K562 (cell line): ENCODE measurements around the gene SMIM10L1. TPM values are rescaled to one million over a fixed set of nuclear protein-coding genes. Genes with fewer than 3 reads are reported as not detected.

Experiments
- CBFA2T2 ChIP-seq: fragments of 450-650 bp; conservative IDR thresholded peaks from 2 replicates; pipeline ENCODE4 v1.6.1; 2017; ENCODE audit warnings: mild to moderate bottlenecking
- HDAC3 ChIP-seq: fragments of 450-650 bp; IDR thresholded peaks from 2 replicates; pipeline ENCODE4 v1.6.1; 2018; ENCODE audit warnings: borderline replicate concordance, mild to moderate bottlenecking, moderate library complexity; ENCODE audit not compliant: partially characterized antibody
- POLR2B ChIP-seq: fragments of 450-650 bp; IDR thresholded peaks from 2 replicates; pipeline ENCODE4 v1.6.1; 2018; ENCODE audit warnings: low read depth; ENCODE audit not compliant: partially characterized antibody
- SAFB2 ChIP-seq: fragments of 200-400 bp; formaldehyde crosslinking; IDR thresholded peaks from 2 replicates; pipeline ENCODE4 v1.6.1; 2018; ENCODE audit warnings: borderline replicate concordance, low read length, low read depth, moderate library complexity; ENCODE audit not compliant: severe bottlenecking
- STAG1 ChIP-seq: sonication (generic); formaldehyde crosslinking; IDR thresholded peaks from 2 replicates; pipeline ENCODE4 v1.5.0; 2020; ENCODE audit warnings: missing genetic modification reagents, borderline replicate concordance
- polyA plus RNA-seq, 8 experiments: library from polyadenylated mRNA; depleted of rRNA in 4 of 8; stranded (reverse) in 5 of 8; unstranded in 3 of 8; fragments of >200 nt; fragmentation: Nextera tagmentation in 2 of 8; fragmentation: Illumina TruSeq in 1 of 8; extraction: Ambion mirVana in 2 of 8; extraction: Trizol in 1 of 8; gene quantifications; 2 replicates each; pipeline versions ENCODE4 v1.2.1 to v1.2.3, GENCODE V29; 2011 to 2014; ENCODE audit warnings: inconsistent platforms in 1 of 8, missing spikeins in 1 of 8
- total RNA-seq, 7 experiments: library from RNA; depleted of rRNA in 6 of 7; stranded (reverse); fragments of >200 nt in 6 of 7; fragmentation: Illumina TruSeq in 2 of 7; extraction: Trizol in 2 of 7; gene quantifications; 2 replicates each; pipeline versions ENCODE4 v1.2.1 to v1.2.3, GENCODE V29; 2011 to 2021; ENCODE audit warnings: low replicate concordance in 1 of 7
- TF ChIP-seq, protein P1 (sequence below), 2 experiments: fragments of 450-650 bp in 1 of 2; sonication (generic) in 1 of 2; formaldehyde crosslinking in 1 of 2; IDR thresholded peaks; 2 replicates each; pipeline versions ENCODE4 v1.7.1 to v1.9.0; 2016 to 2022; ENCODE audit warnings: inconsistent platforms in 1 of 2, mild to moderate bottlenecking in 1 of 2, missing genetic modification reagents in 1 of 2
- TF ChIP-seq, protein P2 (sequence below): fragments of 250-450 bp; sonication (Bioruptor Pico); IDR thresholded peaks from 2 replicates; pipeline ENCODE4 v1.5.0; 2021
- TF ChIP-seq, protein P3 (sequence below): fragments of 250-450 bp; sonication (Bioruptor Pico); IDR thresholded peaks from 2 replicates; pipeline ENCODE4 v1.5.0; 2022; ENCODE audit warnings: mild to moderate bottlenecking
- TF ChIP-seq, protein P4 (sequence below): sonication (generic); formaldehyde crosslinking; IDR thresholded peaks from 2 replicates; pipeline ENCODE4 v1.8.0; 2022; ENCODE audit warnings: mild to moderate bottlenecking, missing genetic modification reagents

The SMIM10L1 gene
- total and polyA plus RNA-seq, 9 of the 15 experiments (the other 6 are each of a cell fraction or from before 2014, with no cell fraction given) = 3.0 to 12.1 (median 9.0) TPM

DNA sequence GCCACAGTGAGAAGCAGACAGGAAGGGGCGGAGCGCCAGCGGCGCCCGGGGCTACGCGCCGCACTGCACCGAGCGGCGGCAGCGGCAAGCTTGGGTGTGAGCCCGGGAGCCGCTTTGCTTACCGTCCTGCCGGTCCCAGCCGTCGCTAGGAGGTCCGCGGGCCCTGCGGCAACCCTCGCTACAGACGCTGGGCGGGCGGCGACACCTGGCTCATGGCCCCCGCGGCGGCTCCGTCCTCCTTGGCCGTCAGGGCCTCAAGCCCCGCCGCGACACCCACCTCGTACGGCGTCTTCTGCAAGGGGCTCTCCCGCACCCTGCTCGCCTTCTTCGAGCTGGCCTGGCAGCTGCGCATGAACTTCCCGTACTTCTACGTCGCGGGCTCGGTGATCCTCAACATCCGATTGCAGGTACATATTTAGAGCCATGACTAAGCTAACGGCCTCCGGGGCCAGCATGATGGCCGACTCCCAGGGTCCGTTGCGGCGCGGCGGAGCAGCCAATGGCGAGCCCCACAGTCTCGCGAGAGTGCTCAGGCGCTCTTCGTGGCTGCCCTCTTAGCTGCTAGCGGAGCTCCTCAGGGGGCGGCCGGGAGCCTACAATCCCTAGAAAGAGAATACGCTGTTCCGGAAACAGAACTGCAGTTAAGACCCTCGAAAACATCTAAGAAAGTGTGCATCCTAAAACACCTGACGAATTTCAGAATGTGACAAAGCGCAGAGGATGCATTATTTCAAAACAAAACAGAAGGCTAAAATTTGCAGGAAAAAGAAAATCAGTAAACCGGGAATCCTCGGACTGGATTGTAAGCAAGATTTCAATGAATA, at the start of gene SMIM10L1 (continued):
- TF ChIP-seq, protein P1, sequence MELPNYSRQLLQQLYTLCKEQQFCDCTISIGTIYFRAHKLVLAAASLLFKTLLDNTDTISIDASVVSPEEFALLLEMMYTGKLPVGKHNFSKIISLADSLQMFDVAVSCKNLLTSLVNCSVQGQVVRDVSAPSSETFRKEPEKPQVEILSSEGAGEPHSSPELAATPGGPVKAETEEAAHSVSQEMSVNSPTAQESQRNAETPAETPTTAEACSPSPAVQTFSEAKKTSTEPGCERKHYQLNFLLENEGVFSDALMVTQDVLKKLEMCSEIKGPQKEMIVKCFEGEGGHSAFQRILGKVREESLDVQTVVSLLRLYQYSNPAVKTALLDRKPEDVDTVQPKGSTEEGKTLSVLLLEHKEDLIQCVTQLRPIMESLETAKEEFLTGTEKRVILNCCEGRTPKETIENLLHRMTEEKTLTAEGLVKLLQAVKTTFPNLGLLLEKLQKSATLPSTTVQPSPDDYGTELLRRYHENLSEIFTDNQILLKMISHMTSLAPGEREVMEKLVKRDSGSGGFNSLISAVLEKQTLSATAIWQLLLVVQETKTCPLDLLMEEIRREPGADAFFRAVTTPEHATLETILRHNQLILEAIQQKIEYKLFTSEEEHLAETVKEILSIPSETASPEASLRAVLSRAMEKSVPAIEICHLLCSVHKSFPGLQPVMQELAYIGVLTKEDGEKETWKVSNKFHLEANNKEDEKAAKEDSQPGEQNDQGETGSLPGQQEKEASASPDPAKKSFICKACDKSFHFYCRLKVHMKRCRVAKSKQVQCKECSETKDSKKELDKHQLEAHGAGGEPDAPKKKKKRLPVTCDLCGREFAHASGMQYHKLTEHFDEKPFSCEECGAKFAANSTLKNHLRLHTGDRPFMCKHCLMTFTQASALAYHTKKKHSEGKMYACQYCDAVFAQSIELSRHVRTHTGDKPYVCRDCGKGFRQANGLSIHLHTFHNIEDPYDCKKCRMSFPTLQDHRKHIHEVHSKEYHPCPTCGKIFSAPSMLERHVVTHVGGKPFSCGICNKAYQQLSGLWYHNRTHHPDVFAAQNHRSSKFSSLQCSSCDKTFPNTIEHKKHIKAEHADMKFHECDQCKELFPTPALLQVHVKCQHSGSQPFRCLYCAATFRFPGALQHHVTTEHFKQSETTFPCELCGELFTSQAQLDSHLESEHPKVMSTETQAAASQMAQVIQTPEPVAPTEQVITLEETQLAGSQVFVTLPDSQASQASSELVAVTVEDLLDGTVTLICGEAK (IDR thresholded peaks at IDR 0.05) = no peak
- TF ChIP-seq, protein P1 (CRISPR knock-in tag; IDR thresholded peaks at IDR 0.05) = no peak
- TF ChIP-seq HDAC3 (no peak), STAG1 (CRISPR knock-in tag) (no peak), POLR2B (peak; percentile 77), CBFA2T2 (no peak), SAFB2 (no peak)
- TF ChIP-seq, protein P2, sequence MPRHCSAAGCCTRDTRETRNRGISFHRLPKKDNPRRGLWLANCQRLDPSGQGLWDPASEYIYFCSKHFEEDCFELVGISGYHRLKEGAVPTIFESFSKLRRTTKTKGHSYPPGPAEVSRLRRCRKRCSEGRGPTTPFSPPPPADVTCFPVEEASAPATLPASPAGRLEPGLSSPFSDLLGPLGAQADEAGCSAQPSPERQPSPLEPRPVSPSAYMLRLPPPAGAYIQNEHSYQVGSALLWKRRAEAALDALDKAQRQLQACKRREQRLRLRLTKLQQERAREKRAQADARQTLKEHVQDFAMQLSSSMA (CRISPR knock-in tag) = no peak
- TF ChIP-seq, protein P3, sequence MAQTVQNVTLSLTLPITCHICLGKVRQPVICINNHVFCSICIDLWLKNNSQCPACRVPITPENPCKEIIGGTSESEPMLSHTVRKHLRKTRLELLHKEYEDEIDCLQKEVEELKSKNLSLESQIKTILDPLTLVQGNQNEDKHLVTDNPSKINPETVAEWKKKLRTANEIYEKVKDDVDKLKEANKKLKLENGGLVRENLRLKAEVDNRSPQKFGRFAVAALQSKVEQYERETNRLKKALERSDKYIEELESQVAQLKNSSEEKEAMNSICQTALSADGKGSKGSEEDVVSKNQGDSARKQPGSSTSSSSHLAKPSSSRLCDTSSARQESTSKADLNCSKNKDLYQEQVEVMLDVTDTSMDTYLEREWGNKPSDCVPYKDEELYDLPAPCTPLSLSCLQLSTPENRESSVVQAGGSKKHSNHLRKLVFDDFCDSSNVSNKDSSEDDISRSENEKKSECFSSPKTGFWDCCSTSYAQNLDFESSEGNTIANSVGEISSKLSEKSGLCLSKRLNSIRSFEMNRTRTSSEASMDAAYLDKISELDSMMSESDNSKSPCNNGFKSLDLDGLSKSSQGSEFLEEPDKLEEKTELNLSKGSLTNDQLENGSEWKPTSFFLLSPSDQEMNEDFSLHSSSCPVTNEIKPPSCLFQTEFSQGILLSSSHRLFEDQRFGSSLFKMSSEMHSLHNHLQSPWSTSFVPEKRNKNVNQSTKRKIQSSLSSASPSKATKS (CRISPR knock-in tag) = no peak
- TF ChIP-seq, protein P4, sequence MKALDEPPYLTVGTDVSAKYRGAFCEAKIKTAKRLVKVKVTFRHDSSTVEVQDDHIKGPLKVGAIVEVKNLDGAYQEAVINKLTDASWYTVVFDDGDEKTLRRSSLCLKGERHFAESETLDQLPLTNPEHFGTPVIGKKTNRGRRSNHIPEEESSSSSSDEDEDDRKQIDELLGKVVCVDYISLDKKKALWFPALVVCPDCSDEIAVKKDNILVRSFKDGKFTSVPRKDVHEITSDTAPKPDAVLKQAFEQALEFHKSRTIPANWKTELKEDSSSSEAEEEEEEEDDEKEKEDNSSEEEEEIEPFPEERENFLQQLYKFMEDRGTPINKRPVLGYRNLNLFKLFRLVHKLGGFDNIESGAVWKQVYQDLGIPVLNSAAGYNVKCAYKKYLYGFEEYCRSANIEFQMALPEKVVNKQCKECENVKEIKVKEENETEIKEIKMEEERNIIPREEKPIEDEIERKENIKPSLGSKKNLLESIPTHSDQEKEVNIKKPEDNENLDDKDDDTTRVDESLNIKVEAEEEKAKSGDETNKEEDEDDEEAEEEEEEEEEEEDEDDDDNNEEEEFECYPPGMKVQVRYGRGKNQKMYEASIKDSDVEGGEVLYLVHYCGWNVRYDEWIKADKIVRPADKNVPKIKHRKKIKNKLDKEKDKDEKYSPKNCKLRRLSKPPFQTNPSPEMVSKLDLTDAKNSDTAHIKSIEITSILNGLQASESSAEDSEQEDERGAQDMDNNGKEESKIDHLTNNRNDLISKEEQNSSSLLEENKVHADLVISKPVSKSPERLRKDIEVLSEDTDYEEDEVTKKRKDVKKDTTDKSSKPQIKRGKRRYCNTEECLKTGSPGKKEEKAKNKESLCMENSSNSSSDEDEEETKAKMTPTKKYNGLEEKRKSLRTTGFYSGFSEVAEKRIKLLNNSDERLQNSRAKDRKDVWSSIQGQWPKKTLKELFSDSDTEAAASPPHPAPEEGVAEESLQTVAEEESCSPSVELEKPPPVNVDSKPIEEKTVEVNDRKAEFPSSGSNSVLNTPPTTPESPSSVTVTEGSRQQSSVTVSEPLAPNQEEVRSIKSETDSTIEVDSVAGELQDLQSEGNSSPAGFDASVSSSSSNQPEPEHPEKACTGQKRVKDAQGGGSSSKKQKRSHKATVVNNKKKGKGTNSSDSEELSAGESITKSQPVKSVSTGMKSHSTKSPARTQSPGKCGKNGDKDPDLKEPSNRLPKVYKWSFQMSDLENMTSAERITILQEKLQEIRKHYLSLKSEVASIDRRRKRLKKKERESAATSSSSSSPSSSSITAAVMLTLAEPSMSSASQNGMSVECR (CRISPR knock-in tag) = peak; percentile 59; the same call in 1 of the 2 replicates
